ENCODE measurements around the gene GALK1.
"Not testable (repeated sequence)": the region's sequence is repeated elsewhere in the genome, so short reads cannot be mapped to it uniquely, and the experiment has no call there.

GALK1 gene

GRCh38 chr17:75763613-75764416 lies 1.2 kb downstream of the GALK1 start:
- Histone ChIP-seq H3K27me3 (ENCODE audit: insufficient read depth, low read length) (no peaks in the 10 kb centered on the region), H2AFZ (ENCODE audit: low read length, unreplicated experiment) (peak overlapping the region; percentile 57), H3K36me3 (ENCODE audit: insufficient read depth, low read length) (peaks cover 3% of the 10 kb centered on the region; the same call in 1 of the 2 replicates), H3K27ac (ENCODE audit: low read depth, low read length) (no peak overlapping the region), H3K4me1 (ENCODE audit: control insufficient read depth, insufficient read depth, low read length, unreplicated experiment) (peaks cover 8% of the 10 kb centered on the region), H3K79me2 (ENCODE audit: control insufficient read depth, insufficient read depth, low read length, unreplicated experiment) (peaks cover 5% of the 10 kb centered on the region), H3K4me3 (ENCODE audit: low read depth, low read length) (peak overlapping the region; percentile 85)

DNA sequence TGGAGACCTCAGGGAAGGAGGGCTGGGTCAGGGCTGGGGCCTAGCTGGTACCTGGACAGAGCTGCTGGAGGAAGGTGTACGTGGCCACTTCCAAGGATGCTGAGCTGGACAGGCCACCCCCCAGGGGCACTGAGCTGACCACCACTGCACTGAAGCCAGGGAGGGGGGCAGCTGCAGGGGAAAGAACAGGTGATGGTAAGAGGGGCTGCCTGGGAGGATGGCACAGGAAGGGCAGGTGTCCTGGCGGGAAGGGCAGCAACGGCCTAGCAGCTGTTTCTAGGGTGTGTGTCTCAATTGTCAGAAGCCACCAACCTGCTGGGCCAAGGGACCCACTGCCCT lies 1.8 kb downstream of the GALK1 start:
- Histone ChIP-seq H3K36me3 (ENCODE audit: insufficient read depth, low read length) (peaks cover 3% of the 10 kb centered on the region; the same call in 1 of the 2 replicates), H3K4me3 (ENCODE audit: low read depth, low read length) (no peak overlapping the region), H3K79me2 (ENCODE audit: control insufficient read depth, insufficient read depth, low read length, unreplicated experiment) (peaks cover 5% of the 10 kb centered on the region), H2AFZ (ENCODE audit: low read length, unreplicated experiment) (no peak overlapping the region), H3K27ac (ENCODE audit: low read depth, low read length) (no peak overlapping the region), H3K27me3 (ENCODE audit: insufficient read depth, low read length) (no peaks in the 10 kb centered on the region), H3K4me1 (ENCODE audit: control insufficient read depth, insufficient read depth, low read length, unreplicated experiment) (peaks cover 8% of the 10 kb centered on the region)

DNA sequence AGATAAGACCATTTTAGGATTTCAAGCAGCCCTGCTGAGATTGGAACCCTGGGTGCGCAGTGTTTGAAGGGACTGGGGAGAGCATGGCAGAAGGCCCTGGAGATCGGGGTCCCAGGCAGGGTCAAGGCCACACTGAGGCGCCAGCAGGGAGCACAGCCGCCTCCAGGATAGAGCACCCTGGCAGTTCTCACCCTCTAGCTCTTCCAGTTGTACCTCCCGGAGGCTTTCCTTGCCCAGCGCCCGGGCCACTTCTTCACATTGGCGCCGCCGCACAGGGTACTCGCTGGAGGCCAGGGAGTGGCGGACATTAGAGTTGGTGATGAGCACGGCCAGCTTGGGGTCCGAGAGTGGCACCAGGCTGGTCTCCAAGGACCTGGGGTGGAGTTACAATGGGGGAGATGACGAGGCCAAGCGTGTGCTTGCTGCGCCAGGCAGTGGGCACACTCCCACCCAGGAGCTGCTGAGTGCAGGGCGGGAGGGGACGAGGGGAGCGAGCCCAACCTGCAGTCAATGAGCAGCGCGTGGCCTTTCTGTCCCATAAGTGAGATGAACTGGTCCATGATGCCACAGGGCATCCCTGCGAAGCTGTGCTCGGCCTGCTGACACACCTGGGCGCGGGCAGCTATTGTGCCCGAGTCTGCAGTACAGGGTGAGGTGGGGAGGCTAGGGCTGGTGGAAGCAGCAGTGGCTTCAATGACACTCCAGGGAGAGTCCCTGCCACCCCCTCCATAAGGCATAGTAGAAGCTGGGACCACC lies 2.3 kb downstream of the GALK1 start:
- no peak overlapping the region for H3K4me3 ChIP-seq (ENCODE audit: low read depth, low read length)
- peaks cover 3% of the 10 kb centered on the region; the same call in 1 of the 2 replicates for H3K36me3 ChIP-seq (ENCODE audit: insufficient read depth, low read length)
- no peak overlapping the region for H2AFZ ChIP-seq (ENCODE audit: low read length, unreplicated experiment)
- H3K79me2 ChIP-seq (ENCODE audit: control insufficient read depth, insufficient read depth, low read length, unreplicated experiment), result peaks cover 5% of the 10 kb centered on the region
- no peaks in the 10 kb centered on the region for H3K27me3 ChIP-seq (ENCODE audit: insufficient read depth, low read length)
- H3K4me1 ChIP-seq (ENCODE audit: control insufficient read depth, insufficient read depth, low read length, unreplicated experiment), result peaks cover 8% of the 10 kb centered on the region
- no peak overlapping the region for H3K27ac ChIP-seq (ENCODE audit: low read depth, low read length)

- not testable (repeated sequence) for H3K27ac ChIP-seq (ENCODE audit: low read depth, low read length); H3K79me2 ChIP-seq (ENCODE audit: control insufficient read depth, insufficient read depth, low read length, unreplicated experiment); H3K36me3 ChIP-seq (ENCODE audit: insufficient read depth, low read length); H3K27me3 ChIP-seq (ENCODE audit: insufficient read depth, low read length); H2AFZ ChIP-seq (ENCODE audit: low read length, unreplicated experiment); H3K4me1 ChIP-seq (ENCODE audit: control insufficient read depth, insufficient read depth, low read length, unreplicated experiment); H3K4me3 ChIP-seq (ENCODE audit: low read depth, low read length)
Measured at GRCh38 chr17:75759978-75760640, 4.9 kb downstream of the GALK1 start.

DNA sequence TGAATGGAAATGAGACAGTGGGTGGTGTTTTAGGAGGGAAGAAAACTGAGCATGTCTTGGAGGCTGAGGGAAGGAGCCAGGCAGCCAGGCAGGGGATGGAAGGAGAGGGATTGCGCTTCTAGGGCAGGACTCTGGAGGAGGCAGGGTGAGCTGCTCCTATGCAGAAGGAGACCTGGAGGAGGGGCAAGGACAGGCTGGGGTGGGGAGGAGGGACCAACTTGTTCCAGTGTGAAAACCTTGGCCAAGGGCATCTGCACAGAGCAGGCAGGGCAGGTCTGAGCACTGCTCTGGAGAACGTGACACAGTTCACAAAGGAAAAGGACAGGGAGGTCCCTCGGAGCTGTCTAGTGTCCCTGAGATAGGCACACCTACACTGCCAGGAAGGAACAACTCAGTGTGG lies 5.5 kb downstream of the GALK1 start:
- peaks cover 3% of the 10 kb centered on the region; the same call in 1 of the 2 replicates for H3K36me3 ChIP-seq (ENCODE audit: insufficient read depth, low read length)
- no peak overlapping the region for H3K4me3 ChIP-seq (ENCODE audit: low read depth, low read length)
- no peaks in the 10 kb centered on the region for H3K27me3 ChIP-seq (ENCODE audit: insufficient read depth, low read length)
- H3K27ac ChIP-seq (ENCODE audit: low read depth, low read length), result no peak overlapping the region
- H3K4me1 ChIP-seq (ENCODE audit: control insufficient read depth, insufficient read depth, low read length, unreplicated experiment), result peaks cover 13% of the 10 kb centered on the region
- peaks cover 5% of the 10 kb centered on the region for H3K79me2 ChIP-seq (ENCODE audit: control insufficient read depth, insufficient read depth, low read length, unreplicated experiment)
- no peak overlapping the region for H2AFZ ChIP-seq (ENCODE audit: low read length, unreplicated experiment)

DNA sequence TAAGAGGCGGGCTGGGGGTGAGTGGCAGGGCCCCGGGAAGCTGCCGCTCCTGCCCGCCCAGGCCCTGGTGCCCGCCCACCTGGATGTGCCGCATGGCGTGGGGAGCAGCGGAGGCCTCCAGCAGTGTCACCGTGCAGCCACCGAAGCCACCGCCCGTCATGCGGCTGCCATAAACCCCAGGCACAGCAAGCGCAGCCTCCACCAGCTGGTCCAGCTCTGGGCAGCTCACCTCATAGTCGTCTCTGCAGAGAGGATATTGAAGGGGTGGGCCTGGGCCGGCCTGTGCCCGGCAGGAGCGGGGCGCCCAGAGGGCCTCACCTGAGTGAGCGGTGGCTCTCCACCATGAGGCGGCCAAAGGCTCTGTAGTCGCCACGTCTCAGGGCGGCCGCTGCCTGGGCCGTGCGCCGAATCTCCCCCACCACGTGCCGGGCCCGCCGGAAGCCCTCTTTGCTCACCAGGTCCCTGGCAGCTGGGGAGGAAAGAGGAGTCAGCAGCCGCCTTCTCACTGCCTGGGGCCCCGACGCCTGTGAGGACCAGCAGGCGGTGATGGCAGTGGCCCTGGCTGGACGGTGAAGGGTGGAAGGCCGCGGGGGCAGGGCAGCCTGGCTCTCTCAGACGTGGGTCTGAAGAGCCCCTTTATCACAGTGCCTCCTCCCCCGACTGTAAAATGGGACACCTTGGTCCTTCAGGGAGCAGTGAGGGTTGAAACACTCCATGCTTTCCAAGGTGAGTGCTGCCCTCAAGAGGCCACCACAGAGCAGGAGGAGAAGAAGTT lies 6.7 kb downstream of the GALK1 start:
- H3K4me1 ChIP-seq (ENCODE audit: control insufficient read depth, insufficient read depth, low read length, unreplicated experiment), result peaks cover 11% of the 10 kb centered on the region
- no peak overlapping the region for H2AFZ ChIP-seq (ENCODE audit: low read length, unreplicated experiment)
- peaks cover 3% of the 10 kb centered on the region; the same call in 1 of the 2 replicates for H3K36me3 ChIP-seq (ENCODE audit: insufficient read depth, low read length)
- H3K79me2 ChIP-seq (ENCODE audit: control insufficient read depth, insufficient read depth, low read length, unreplicated experiment), result peaks cover 5% of the 10 kb centered on the region
- no peaks in the 10 kb centered on the region for H3K27me3 ChIP-seq (ENCODE audit: insufficient read depth, low read length)
- H3K27ac ChIP-seq (ENCODE audit: low read depth, low read length), result no peak overlapping the region
- no peak overlapping the region for H3K4me3 ChIP-seq (ENCODE audit: low read depth, low read length)

DNA sequence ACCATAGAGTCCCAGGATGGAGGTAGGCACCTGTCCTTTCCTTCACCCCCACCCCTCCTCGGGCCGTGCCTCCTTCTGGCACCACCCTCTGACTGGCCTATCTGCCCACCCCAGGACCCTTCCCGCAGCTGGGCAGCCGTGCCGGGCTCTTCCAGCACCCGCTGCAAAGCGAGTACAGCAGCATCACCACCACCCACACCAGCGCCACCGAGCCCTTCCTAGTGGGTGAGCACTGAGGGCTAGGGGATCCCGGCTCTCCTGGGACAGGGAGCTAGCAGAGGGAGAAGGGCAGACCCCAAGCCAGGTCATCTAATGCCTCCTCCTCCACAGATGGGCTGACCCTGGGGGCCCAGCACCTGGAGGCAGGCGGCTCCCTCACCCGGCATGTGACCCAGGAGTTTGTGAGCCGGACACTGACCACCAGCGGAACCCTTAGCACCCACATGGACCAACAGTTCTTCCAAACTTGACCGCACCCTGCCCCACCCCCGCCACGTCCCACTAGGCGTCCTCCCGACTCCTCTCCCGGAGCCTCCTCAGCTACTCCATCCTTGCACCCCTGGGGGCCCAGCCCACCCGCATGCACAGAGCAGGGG lies 7.8 kb downstream of the GALK1 start:
- H3K27ac ChIP-seq (ENCODE audit: low read depth, low read length), result no peak overlapping the region
- H2AFZ ChIP-seq (ENCODE audit: low read length, unreplicated experiment), result no peak overlapping the region
- H3K36me3 ChIP-seq (ENCODE audit: insufficient read depth, low read length), result peaks cover 3% of the 10 kb centered on the region; the same call in 1 of the 2 replicates
- H3K4me3 ChIP-seq (ENCODE audit: low read depth, low read length), result no peak overlapping the region
- H3K79me2 ChIP-seq (ENCODE audit: control insufficient read depth, insufficient read depth, low read length, unreplicated experiment), result no peaks in the 10 kb centered on the region
- H3K4me1 ChIP-seq (ENCODE audit: control insufficient read depth, insufficient read depth, low read length, unreplicated experiment), result peaks cover 11% of the 10 kb centered on the region
- no peaks in the 10 kb centered on the region for H3K27me3 ChIP-seq (ENCODE audit: insufficient read depth, low read length)

DNA sequence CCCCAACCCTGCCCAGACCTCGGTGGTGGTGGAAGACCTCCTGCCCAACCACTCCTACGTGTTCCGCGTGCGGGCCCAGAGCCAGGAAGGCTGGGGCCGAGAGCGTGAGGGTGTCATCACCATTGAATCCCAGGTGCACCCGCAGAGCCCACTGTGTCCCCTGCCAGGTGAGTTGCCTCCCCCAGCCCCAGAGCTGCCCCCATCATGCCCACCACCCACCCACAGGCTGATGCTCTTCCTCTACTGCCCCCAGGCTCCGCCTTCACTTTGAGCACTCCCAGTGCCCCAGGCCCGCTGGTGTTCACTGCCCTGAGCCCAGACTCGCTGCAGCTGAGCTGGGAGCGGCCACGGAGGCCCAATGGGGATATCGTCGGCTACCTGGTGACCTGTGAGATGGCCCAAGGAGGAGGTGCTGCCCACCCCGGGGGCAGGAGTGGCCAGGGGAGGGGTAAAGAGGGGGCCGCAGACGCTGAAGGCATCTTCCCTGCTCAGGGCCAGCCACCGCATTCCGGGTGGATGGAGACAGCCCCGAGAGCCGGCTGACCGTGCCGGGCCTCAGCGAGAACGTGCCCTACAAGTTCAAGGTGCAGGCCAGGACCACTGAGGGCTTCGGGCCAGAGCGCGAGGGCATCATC lies 8.4 kb downstream of the GALK1 start:
- no peaks in the 10 kb centered on the region for H3K36me3 ChIP-seq (ENCODE audit: insufficient read depth, low read length)
- peaks cover 11% of the 10 kb centered on the region for H3K4me1 ChIP-seq (ENCODE audit: control insufficient read depth, insufficient read depth, low read length, unreplicated experiment)
- no peak overlapping the region for H3K27ac ChIP-seq (ENCODE audit: low read depth, low read length)
- H3K4me3 ChIP-seq (ENCODE audit: low read depth, low read length), result no peak overlapping the region
- H3K27me3 ChIP-seq (ENCODE audit: insufficient read depth, low read length), result no peaks in the 10 kb centered on the region
- H2AFZ ChIP-seq (ENCODE audit: low read length, unreplicated experiment), result no peak overlapping the region
- no peaks in the 10 kb centered on the region for H3K79me2 ChIP-seq (ENCODE audit: control insufficient read depth, insufficient read depth, low read length, unreplicated experiment)

DNA sequence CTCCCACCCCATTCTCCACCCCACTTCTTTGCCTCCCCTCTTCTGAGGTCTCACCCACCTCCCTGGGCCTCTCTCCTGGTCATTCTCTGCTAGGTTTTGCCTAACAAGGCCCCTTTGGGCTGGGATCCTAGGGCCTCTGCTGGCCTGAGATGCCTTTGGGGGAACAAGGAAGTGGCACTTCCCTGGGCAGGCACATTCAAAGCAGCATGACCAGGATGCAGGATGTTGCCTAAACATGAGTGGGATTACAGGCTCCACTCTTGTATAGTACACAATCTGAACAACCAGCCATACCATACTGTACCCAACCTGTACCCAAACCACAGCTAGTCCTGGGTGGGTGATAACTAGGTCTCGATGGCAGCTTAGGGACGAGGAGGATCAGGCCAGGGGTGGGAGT lies 9.0 kb downstream of the GALK1 start:
- no peak overlapping the region for H3K4me3 ChIP-seq (ENCODE audit: low read depth, low read length)
- H2AFZ ChIP-seq (ENCODE audit: low read length, unreplicated experiment), result no peak overlapping the region
- no peaks in the 10 kb centered on the region for H3K27me3 ChIP-seq (ENCODE audit: insufficient read depth, low read length)
- H3K27ac ChIP-seq (ENCODE audit: low read depth, low read length), result no peak overlapping the region
- H3K4me1 ChIP-seq (ENCODE audit: control insufficient read depth, insufficient read depth, low read length, unreplicated experiment), result peaks cover 11% of the 10 kb centered on the region
- H3K36me3 ChIP-seq (ENCODE audit: insufficient read depth, low read length), result no peaks in the 10 kb centered on the region
- no peaks in the 10 kb centered on the region for H3K79me2 ChIP-seq (ENCODE audit: control insufficient read depth, insufficient read depth, low read length, unreplicated experiment)

All from ACC112 (cell line).